ENCODE data around the gene KCNQ1. TPM values are rescaled to one million over a fixed set of nuclear protein-coding genes. Genes with fewer than 3 reads are reported as not detected.

Gene KCNQ1
- total RNA-seq, 1 donor from 2014 or later = 0.13 TPM

DNA sequence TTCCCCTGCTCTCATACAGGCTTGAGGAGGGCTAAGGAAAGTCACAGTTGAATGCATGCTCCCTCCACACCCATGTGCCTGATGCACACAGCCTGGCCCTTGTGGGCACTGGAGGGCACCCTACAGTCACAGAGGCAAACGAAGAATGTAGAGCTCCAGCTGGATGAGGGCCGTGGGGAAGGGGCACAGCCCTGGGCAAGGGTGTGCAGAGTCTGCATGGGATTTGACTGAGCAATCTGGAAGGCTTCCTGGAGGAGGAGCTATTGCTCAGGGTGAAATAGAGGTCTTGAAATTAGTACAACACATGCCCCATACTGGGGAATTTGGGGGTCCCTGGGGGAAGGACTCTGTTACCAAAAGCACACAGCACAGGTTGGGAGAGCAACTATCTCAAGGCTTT is 64.0 kb downstream of the KCNQ1 start:
- no peak for DNase-seq (ENCODE audit: low read depth in 2 of 2)

DNA sequence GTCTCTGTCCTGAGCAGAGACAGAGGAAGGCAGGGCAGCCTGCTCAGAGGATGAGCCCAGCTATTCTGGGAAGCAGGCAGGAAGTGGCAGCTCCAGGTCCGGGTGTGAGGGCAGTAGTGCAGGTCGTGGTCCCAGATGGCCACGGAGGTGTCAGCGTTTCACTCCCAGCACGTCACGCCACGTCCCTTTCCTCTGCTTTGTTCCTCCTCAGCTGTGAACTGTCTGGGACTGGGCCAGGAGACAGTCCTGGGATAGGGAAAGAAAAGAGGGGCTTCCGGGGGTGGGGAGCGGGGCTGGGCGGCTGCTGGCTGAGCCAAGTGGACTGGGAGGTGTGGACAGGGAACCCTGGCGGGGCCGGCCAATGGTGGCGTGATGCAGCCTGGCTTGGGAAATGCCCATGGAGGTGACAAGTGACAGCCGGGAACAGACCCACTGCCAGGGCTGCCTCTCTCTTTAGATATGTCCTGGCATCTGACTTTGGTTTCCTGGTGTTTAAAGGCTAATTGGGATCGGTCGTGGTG is 64.7 kb downstream of the KCNQ1 start:
- no peak for DNase-seq (ENCODE audit: low read depth in 2 of 2)

DNA sequence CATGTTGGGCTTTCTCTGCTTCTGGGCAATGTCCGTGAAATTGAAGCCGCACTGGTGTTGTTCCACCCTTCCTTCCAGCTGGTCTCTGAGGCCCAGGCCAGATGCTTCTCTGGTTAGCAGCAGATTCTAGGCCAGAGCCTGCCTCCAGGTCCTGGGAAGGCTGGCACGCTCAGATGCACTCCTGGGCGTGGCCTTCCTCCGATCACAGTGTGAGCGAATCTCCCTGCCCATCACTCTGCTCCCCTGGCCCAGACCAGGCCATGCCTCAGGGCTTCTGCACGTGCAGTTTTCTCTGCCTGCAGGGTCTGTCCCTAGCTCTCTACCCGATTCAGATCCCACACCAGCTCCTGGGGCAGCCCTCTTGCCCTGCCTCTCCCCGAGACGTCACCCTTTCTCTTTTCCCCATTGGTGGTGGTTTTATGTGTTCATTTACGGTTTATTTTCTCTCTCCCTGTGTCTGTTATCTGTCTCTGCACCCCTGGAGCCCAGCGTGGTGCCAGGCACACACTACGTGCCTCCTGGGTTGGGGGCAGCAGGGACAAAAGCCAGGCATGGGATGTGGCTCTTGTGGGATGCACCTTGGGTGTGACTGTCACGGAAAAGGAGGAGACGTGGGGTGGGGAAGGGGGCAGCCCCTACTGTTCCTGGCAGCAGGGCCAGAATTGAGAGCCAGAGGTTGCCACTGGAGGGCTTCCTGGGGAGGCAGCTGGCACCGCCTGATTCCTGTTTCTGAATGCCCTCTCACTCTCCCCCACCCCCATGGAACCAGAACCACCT is 66.0 kb downstream of the KCNQ1 start:
- no peak for DNase-seq (ENCODE audit: low read depth in 2 of 2)

DNA sequence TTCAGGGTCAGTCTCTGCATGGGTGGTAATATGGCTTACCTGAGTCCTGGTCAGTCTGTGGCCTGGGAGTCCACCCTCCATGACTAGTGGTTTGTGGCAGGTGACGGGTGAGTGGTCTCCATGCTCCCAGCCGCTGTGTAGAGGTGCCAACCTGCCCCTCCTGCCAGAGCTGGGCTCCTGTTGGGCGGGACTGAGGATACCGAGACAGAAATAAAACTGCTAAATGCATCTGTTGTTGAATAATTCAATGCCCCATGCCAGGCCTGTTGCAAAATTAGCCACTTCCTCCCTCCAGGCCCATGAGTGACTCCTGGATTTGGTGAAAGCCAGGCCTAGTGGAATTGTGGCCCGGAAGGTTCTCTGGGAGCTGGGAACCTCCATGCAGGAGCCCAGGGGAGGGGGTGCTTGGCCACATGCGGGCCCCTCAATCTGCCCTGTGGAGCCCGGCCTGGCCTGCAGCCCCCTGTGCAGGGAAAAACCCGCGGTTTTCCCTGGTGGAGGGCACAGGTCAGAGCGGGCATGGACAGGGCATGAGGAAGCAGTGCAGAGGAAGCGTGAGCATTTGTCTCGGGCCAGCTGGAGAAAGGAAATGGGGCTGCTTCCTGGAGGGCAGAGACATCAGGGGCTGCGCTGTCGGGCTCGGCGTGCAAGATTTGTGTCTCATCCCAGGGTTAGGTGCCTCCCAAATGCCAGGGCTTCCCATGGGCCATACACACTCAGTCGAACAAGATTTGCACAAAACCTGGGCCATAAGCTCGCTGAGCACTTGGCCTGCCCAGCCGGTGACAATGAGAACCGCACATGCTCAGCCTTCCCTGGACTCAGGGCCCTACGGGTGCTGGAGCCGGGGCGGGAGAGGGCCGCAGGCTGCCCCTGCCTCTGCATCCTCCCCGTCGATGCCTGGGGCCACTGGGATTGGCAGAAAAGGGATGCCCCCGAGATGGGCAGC is 66.9 kb downstream of the KCNQ1 start:
- no peak for DNase-seq (ENCODE audit: low read depth in 2 of 2)

DNA sequence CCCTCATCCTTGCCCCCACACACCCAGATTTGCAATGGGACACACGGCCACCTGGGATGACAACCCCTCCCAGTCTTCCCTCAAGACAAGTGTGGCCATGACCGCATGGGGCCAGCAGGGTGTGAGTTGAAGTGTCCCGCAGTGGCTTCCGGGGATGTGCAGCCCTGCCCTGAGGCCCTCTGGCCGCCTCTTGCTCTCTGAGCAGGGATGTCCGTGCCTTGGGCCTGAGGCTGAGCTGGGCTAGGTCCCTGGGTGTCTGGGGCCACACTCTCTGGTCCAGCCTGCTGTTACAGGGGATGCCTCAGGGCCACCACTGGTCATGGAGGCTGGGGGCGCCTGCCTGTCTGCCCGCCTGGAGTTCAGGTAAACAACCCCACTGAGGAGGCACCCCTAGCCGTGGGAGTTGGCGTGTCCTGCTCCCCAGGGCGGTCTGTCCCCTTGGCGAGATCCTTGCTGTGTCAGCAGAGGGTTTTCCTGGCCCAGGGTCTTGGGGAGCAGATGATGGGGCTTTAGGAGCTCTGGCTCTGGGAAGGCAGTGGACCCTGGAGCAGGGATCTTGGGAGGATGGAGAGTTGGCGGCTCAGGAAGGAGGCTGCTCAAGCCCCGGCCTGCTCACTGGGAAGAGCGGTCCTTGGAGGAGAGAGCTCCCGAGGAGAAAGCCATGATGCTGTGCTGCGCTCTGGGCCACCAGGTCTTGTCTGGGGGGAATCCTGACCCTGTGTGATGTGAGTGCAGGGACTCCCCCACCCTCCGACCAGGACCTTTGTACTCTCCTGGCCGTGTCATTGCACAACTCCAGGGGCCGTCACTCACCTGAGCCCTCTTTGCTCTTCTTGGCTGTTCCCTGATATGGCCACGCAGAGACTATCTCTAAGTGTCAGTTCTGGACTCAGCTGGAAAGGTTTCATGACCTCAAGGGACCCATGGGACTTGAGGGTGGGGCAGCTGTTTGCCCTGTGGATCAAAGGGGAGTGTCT is 67.9 kb downstream of the KCNQ1 start:
- DNase-seq (ENCODE audit: low read depth in 2 of 2) = no peak

DNA sequence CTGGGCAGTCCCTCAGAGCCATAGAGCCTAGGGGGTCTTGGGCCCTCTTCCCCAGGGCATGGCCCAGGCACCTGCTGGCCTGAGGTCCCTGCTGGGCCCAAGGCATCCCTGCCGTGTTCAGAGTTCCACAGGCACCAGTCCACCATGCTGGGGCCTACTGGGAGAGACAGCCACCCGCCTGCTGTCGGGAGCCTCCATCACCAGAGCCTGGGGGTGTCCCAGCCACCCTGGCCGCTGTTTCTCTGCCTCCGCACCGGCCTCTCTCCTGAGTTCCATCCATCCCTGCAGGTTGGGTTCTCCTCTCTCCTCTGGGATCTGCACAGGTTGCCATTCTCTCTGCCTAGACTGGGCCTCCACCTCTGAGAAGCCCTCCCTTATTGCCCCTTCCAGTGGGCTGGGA is 68.6 kb downstream of the KCNQ1 start:
- DNase-seq (ENCODE audit: low read depth in 2 of 2) = no peak

DNA sequence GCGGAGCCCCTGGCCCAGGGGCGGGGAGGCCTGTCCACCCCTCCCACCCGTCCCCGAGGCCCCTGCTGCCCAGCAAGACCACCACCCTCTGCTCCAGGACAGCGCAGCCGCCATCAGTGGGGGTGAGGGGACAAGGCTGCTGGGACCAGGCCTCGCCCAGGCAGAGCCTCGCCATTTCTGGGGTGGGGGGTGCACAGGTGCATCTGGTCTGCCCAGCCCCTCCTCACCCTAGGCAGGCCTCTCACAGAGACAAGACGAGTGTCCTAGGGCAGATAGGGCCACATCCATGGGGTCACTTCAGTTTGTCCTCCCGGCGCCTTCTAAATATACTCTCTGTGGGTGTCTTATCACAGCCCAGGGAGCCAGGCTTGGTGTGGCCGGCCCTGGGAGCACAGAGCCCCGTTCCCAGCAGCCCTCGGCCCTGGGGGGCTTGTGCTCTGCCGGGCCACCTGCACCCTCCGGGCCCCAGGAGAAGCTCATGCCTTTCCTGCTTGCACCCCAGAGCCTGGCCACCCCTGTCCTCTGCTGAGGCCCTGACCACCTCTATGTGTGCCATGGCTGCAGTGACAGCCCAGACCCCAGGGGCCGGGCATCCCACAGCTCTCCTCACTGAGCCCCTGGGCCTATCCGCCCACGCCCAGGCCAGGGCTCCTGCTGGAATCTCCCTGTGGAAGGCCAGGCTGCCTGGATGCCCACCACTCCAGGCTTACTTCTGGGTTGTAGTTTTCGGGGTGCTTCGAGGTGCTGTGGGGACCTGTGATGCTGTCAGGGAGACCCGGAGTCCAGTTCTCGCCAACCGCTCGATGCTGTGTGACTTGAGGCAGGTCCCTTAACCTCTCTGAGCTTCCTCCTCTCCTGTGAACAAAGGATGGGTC is 70.8 kb downstream of the KCNQ1 start:
- no peak for DNase-seq (ENCODE audit: low read depth in 2 of 2)

DNA sequence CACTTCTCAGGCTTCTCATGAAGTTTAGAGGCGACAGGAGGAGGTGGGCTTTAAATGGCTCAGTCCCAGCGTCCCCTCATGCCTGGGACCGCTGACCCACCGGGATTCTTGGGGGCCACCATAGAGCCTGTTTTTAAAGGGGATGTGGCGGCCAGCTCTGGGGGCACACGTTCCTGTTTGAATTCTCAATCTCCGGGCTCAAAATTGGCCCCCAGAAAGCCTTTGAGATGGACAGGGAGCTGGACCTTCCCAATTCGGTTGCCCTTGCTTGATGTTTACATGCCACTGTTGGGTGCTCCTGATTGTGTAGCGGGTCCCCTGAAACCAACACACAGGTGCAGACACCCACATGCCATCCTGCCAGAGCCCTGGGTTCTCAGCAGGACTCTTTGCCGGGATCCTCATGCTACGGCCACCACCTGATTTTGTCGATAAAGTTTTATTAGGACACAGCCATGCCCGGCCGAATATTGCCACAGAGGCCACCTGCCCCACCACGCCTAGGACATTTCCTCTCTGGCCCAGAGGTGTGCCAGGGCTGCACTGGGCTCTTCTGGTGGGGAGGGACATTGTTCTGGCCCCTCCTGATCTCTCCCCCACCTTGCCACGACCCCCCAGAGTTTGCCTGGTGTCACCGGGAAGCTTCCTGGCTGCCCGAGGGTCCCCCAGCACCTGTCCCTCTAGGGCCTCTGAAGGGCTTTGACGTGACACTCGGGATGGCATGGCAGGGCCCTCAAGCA is 71.6 kb downstream of the KCNQ1 start:
- DNase-seq (ENCODE audit: low read depth in 2 of 2) = no peak

DNA sequence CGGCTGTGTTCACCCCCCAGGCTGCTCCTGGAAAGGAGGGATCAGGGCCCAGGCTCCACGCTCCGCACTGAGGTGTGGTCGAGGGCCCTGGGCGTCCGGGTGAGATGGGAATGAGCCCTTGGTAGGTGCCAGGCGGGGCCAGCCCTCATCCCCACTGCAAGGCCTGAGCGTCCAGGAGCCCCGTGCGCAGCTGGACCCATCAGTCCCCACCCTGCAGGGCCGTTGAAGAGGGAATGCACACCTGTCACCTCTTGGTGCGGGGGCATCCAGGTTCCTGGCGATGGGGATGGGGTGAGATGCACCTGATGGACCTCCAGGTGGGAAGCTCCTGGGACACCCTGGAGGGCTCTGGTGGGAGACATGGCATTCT is 72.2 kb downstream of the KCNQ1 start:
- DNase-seq (ENCODE audit: low read depth in 2 of 2) = no peak

DNA sequence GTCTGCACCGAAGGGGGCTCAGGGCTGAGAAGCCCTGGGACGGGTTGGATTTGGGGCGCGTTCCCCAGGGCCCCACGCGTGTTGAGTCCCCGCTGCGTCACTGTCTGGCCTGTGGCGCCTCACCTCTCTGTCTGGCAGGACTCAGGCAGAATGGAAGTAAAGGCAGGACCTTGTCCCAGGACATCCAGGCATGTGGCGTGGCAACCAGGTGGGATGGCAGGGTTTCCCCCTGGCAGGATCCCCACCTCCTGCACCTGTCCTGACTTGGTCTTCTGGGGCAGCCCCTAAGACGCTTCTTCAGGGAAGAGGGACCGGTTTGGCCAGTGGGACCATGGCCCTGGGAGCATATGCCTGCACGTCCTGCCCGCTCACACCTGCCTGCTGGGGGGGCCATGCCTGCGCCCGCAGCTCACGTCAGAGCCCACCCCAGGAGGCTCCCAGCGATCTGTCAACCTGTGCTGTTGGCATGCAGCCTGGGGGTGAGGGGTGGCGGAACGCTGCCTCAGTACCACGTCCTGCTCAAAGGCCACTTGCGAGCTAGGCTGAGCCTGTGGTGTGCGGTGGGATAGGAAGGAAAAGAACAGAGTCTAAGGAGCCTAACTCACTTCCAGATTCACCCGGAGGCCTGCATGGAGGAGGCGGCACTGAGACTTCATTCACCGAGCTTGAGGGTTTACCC is 72.7 kb downstream of the KCNQ1 start:
- no peak for DNase-seq (ENCODE audit: low read depth in 2 of 2)

DNA sequence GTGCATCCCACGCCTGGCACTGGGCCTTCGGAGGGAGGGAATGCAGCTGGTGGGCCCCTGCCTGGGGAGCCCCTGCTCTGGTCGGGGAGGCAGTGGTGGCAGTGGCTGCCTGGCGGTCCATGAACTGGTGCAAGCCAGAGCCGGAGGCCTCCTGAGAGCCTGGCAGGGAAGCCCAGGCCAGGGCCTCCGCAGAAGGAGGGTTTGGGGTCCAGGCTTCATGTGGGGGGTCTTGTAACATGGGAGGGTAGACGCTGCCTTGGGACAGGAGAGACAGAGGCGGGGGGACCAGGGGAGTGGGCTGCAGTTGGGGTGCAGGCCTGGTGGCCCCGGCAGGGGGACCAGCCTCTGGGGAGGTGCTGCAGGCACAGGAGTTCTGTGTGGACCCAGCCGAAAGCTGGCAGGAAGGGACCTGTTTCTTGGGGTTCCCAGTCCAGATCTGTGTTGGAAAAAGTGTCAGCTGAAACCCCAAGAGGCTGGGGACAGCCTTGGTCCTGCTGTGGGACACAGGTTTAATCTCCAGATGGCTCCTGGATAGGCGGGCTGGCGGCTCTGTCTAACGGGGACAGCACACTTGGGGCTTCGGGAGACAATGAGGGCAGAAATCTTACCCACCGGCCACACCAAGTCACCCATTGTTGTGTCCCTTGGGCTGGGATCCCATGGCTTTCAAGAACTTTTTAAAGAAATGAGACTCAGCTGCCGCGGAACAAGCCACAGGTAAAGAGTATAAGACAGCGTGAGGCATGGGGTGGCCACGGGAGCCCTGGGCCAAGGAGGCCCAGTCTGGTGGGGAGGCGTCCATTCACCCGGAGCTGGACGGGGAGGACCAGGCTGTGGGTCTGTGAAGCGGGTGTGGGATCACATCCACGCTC is 73.5 kb downstream of the KCNQ1 start:
- no peak for DNase-seq (ENCODE audit: low read depth in 2 of 2)

DNA sequence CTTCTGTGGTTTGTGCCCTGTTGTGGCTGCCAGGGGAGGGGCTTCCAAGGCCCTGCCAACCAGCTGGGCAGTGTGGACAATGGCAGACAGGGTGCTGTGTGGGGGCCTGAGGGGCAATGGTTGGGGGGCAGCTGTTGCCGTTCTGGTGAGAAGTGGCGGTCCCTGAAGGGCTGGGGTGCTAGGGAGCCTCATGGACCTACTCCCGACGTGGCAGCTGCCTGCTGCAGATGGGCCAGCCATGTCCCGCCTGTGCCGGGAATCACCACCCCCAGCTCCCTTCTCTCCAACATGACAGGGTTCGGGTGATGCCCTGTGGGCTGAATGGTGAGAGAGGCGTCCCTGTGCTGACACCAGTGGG is 74.2 kb downstream of the KCNQ1 start:
- DNase-seq (ENCODE audit: low read depth in 2 of 2) = no peak

DNA sequence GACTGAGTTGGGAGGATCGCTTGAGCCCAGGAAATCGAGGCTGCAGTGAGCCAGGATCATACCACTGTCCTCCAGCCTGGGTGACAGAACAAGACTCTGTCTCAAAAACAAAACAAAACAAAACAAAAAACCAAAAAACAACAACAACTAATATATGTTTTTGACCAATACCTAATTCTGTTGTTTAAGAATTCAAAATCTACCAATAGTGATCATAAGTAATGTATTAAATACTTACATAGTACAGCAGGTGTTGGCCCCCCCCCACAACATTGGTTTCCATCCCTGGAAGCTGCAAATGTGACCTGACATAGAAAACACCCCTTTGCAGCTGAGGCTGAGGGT is 74.7 kb downstream of the KCNQ1 start:
- DNase-seq (ENCODE audit: low read depth in 2 of 2) = no peak

DNA sequence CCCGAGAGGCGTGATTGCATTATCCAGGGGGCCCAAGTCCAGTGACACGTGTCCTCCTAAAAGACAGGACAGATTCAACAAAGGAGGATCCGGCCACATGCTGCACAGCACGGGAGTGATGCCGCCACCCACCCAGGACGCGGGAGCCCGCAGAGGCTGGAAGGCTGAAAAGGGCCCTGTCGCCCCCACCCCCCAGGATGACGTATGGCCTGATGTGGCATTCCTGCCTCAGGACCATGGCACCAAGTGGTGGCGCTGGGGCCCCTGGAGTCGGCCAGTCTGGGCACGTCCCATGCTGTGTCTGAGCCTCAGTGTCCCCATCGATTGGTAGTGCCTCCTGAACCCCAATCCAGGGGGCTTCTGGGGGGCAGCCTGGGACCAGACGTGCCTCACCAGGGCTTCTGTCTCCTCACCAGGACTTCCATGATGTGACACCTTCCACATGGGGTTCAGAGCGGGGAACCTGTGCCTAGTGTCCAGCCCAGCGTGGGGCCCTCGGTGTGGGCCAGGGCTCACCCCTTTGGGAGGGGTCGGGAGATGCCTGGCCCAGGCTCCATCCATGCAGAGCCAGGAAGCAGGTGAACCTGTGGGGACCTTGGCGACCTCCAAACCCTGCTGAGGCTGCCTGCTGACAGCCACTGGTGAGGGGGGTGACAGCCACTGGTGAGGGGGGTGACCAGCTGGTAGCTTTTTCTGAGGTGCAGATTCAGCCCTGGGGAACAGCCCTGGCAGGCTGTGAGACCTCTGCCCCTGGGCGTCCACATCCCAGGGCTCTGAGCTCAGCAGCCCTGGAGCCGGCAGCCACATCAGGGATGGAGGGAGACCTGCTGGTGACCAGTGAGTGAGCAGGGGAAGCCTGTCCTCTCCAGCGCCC is 75.3 kb downstream of the KCNQ1 start:
- no peak for DNase-seq (ENCODE audit: low read depth in 2 of 2)

DNA sequence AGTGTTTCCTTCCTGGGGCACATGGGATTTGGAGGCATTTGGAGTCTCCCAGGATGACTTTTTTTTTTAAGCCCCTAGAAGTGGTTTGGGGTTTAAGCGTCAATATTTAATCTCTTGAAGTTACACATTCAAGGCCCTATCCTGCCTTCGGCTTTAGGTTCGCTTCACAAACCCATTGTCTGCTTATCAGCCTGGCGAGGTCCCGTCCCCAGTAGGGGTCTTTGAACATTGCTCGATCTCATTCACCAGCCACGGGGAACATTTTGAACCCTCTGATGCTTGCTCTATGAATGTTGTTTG is 75.9 kb downstream of the KCNQ1 start:
- no peak for DNase-seq (ENCODE audit: low read depth in 2 of 2)

DNA sequence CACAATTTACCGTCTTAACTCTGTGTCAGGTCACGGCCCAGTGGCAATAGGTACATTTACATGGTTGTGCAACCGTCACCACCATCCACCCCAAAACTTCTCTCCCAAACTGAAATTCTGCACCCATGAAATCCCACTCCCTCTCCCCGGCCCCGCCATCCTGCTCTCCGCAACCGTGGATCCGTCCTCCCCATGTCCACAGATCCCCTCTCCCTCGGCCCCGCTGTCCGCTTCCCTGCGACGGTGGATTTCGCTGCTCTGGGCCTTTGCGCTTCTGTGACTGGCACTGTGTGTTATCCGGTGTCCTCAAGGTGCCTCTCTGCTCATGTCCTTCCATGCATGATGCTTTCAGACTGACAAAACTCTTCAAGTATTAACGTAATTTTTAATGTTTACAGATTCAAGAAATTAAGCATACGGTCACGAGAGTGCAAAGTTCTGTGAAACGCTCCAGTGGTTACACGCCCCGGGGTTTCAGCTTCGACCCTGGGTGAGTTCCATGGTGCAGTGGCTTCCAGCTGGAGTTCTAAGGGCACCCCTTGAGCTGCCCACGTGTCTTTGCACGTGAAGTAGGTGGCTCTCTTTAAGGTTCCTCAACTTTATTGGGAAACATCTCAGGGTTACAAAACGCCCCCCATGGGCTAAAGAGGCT is 76.4 kb downstream of the KCNQ1 start:
- no peak for DNase-seq (ENCODE audit: low read depth in 2 of 2)

Measured in dermis microvascular lymphatic vessel endothelial cell (primary cell).